Lower leg skin (tissue), 3 donors: ENCODE data around the gene PRDM16.

Experiments used
- CTCF ChIP-seq, 3 donors: fragments of 450-650 bp; IDR thresholded peaks; one replicate each; pipeline ENCODE4 v1.5.1; 2016; ENCODE audit warnings: antibody characterized with exemption in 3 of 3, mild to moderate bottlenecking in 3 of 3, moderate library complexity in 2 of 3
- POLR2A ChIP-seq, 2 donors: fragments of 450-650 bp; IDR thresholded peaks; one replicate each; pipeline ENCODE4 v1.6.1; 2016 to 2017; ENCODE audit warnings: antibody characterized with exemption in 2 of 2, mild to moderate bottlenecking in 1 of 2, moderate library complexity in 1 of 2

DNA sequence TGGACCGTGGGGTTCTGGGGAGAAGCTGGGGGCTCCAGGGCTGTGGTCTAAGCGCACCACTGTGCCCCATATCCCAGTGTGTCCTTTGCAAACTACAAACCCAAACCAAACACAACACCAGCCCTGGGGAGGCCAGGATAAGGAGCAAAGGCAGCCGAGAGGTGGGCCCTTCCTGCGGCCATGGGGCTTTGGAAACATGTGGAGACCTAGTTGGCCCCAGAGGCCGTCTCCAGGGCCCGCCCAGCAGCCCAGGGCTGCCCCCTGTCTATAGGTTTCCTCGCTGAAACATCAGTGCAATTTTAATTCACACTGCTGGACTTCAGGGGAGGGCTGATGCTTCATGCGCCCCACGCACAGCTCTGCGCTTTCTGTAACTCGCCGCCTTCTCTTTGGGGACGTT lies 61.3 kb downstream of the PRDM16 start:
- TF ChIP-seq POLR2A (IDR thresholded peaks at IDR 0.05) (no peak), CTCF (IDR thresholded peaks at IDR 0.05) (no peak)
